Measurements from ENCODE around the gene VPS33B.

VPS33B gene

DNA sequence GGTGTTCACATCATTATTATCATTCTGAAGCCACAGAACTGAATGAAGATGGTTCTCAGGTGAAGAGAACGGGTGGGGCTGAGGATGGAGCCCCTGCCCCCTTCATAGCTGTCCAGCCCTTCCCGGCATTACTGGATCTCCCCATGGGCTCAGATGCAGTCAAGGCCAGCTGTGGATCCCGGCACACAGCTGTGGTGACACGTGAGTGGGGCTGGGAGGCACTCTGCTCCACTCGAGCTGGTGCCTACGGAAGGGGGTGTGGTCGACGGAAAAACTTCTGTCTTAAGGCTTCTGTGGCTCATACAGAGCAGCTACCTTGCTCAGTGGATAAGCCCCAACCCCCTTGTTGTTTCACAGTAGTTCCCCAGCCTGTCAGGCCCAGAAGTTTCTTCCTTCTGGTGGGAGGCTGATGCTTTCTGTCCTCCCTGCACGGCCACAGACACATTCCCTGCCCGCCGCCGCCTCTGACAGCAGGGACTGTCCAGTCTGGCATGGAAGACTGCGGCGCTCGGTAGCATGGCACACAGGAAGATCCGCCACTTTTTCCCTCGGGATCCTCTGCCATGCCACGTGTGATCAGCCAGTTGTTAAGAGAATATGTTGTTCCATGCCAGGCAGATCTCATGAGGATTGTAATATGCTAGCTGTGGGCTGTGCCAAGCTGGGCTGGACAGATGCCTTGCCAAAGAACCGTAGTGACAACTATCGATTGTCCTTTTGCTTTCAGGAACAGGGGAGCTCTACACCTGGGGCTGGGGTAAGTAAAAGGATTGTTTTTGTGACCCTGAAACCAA lies 61.9 kb downstream of the VPS33B start:
- H3K4me3 ChIP-seq (ENCODE audit: control insufficient read depth, low read depth, low read length) = no peak overlapping the region
- no peak for DNase-seq (ENCODE audit: low read depth)
- no peak for TF ChIP-seq CTCF (IDR thresholded peaks at IDR 0.05; ENCODE audit: control insufficient read depth, insufficient read depth, low read depth, low read length, missing control alignments)

DNA sequence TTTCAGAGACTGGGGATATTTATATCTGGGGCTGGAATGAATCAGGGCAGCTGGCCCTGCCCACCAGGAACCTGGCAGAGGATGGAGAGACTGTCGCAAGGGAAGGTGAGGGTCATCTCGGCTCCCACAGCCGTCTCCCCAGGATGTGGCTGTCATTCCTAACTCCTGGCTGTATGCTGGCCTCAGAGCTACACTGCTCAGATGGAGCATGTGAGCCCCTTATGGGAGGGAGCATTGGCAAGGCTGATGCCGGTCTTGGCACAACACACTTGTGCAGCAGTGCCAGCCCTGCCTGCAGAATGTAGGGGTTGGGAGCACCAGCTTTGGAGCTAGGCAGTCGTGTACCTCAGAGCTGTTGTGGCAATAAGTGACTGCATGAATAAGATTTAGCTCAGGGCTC lies 62.5 kb downstream of the VPS33B start:
- no peak overlapping the region for H3K4me3 ChIP-seq (ENCODE audit: control insufficient read depth, low read depth, low read length)
- DNase-seq (ENCODE audit: low read depth) = no peak
- no peak for TF ChIP-seq CTCF (IDR thresholded peaks at IDR 0.05; ENCODE audit: control insufficient read depth, insufficient read depth, low read depth, low read length, missing control alignments)

- TF ChIP-seq CTCF (IDR thresholded peaks at IDR 0.05; ENCODE audit: control insufficient read depth, insufficient read depth, low read depth, low read length, missing control alignments) = no peak
- DNase-seq (ENCODE audit: low read depth) = no peak
- no peak overlapping the region for H3K4me3 ChIP-seq (ENCODE audit: control insufficient read depth, low read depth, low read length)
Observed at GRCh38 chr15:90959028-90959595, 63.3 kb downstream of the VPS33B start.

DNA sequence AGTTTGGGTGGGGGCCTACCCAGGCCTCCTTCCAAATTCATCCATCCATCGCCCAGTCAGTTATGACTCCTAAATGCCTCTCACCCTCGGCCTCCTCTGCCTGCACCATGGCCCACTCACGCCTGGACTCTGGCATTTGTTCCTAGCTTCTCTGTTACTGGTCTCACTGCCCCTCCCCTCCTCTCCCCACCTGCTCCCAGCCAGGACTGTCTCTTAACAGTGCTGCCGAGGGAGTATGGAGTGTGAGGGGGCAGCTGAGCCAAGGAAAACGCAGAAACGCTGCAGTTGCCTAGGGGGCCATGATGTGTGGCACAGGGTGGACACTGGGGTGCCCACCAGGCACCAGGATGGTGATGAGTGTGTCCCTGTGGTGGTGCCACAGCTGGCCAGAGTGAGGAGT lies 64.6 kb downstream of the VPS33B start:
- no peak for DNase-seq (ENCODE audit: low read depth)
- no peak for TF ChIP-seq CTCF (IDR thresholded peaks at IDR 0.05; ENCODE audit: control insufficient read depth, insufficient read depth, low read depth, low read length, missing control alignments)
- H3K4me3 ChIP-seq (ENCODE audit: control insufficient read depth, low read depth, low read length) = peak overlapping the region; percentile 56; the same call in 1 of the 2 replicates

GRCh38 chr15:90957031-90957790 lies 65.2 kb downstream of the VPS33B start:
- DNase-seq (ENCODE audit: low read depth) = no peak
- no peak for TF ChIP-seq CTCF (IDR thresholded peaks at IDR 0.05; ENCODE audit: control insufficient read depth, insufficient read depth, low read depth, low read length, missing control alignments)
- H3K4me3 ChIP-seq (ENCODE audit: control insufficient read depth, low read depth, low read length) = peak overlapping the region; percentile 56

DNA sequence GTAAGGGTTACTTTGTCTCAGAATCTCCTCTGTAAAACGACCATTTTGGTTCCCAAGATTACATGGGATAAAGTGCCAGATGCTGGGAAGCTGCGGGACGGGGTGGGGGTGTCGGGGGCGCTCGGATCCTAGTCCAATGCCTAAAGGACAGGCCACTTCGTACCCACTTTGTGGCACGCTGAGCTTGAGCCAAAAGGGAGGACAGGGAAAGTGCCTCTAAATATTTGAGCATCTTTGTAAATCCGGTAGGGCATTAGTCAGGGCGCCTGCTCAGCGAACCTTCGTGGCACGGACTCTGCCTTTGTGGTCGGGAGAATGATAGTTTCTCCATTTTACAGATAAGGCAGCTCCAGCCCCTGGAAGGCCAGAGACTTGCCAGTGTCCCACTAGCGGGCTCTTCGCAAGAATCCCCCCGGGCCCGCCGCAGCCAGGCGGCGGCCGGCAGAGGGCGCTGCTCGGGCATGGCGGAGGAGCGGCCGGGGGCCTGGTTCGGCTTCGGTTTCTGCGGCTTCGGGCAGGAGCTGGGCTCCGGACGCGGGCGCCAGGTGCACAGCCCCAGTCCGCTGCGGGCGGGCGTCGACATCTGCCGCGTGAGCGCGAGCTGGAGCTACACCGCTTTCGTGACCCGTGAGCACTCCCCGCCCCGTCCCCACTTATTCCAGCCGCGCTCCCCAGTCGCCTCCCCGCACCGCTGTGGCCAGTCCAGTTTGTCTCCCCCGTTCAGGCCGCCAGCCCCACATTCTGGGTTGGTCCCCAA lies 65.9 kb downstream of the VPS33B start:
- no peak for DNase-seq (ENCODE audit: low read depth)
- H3K4me3 ChIP-seq (ENCODE audit: control insufficient read depth, low read depth, low read length) = peak overlapping the region; percentile 56
- peak; percentile 67 for TF ChIP-seq CTCF (IDR thresholded peaks at IDR 0.05; ENCODE audit: control insufficient read depth, insufficient read depth, low read depth, low read length, missing control alignments)

All from AG09309 (cell line).